ENCODE measurements around the gene RORC. TPM values are rescaled to one million over a fixed set of nuclear protein-coding genes. Genes with fewer than 3 reads are reported as not detected.
"Not testable (repeated sequence)": the region's sequence is repeated elsewhere in the genome, so short reads cannot be mapped to it uniquely, and the experiment has no call there.

The RORC gene
- total RNA-seq (under 1 TPM in 3 of 4 donors, not detected in 1; 0.27 to 0.71 (median 0.49) TPM), polyA plus RNA-seq (10 to 100 TPM in 2 of 3 donors, 1 to 10 TPM in 1; 7.1 to 18.0 (median 10.4) TPM)

DNA sequence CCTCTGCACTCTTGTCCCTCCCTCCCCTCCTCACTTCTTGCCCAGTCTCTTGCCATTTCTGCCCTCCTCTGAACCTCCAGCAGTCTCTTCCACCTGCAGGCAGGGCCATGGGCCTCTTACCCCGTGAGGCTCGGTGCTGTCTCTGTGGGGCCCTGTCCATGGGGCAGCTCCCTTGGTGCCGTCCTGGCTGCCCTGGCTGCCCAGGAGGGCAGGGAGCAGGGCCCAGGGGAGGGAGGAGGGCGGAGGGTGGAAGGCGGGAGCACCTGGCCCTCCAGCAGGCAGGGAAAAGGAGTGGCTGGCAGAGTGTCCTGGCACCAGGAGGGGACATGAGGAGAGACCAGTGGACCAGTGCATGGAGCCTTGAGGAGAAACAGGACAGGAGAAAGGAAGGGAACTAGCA is at the start of gene RORC:
TSS of gene RORC (minus strand) at position 198 of the 400 bp plus-strand sequence. CDS start at position 160, 38 bp downstream.
- no peaks in the 10 kb centered on the region for H3K9me3 ChIP-seq
- WGBS, 2 donors: 17 to 61% methylated on average over 5 of the region's 5 CpGs
- DNase-seq: no peak
- intact Hi-C loops (cut with DNase I): no loop called here
- peak within 1 kb of the TSS in 1 of 4 donors; percentile 6 for H3K27ac ChIP-seq
- TF ChIP-seq POLR2AphosphoS5 (IDR thresholded peaks at IDR 0.05): no peak
- TF ChIP-seq EP300 (IDR thresholded peaks at IDR 0.05): no peak
- TF ChIP-seq, protein P1, sequence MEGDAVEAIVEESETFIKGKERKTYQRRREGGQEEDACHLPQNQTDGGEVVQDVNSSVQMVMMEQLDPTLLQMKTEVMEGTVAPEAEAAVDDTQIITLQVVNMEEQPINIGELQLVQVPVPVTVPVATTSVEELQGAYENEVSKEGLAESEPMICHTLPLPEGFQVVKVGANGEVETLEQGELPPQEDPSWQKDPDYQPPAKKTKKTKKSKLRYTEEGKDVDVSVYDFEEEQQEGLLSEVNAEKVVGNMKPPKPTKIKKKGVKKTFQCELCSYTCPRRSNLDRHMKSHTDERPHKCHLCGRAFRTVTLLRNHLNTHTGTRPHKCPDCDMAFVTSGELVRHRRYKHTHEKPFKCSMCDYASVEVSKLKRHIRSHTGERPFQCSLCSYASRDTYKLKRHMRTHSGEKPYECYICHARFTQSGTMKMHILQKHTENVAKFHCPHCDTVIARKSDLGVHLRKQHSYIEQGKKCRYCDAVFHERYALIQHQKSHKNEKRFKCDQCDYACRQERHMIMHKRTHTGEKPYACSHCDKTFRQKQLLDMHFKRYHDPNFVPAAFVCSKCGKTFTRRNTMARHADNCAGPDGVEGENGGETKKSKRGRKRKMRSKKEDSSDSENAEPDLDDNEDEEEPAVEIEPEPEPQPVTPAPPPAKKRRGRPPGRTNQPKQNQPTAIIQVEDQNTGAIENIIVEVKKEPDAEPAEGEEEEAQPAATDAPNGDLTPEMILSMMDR (IDR thresholded peaks at IDR 0.05): no peak
- peak in 1 of 2 donors; percentile 70 for TF ChIP-seq POLR2A (IDR thresholded peaks at IDR 0.05)
- peaks cover 0 to 10% (median 8%) of the 10 kb centered on the region in 4 donors for H3K4me1 ChIP-seq
- H3K36me3 ChIP-seq: no peaks in the 10 kb centered on the region
- peaks cover 0 to 68% (median 5%) of the 10 kb centered on the region in 3 donors for H3K27me3 ChIP-seq
- peak within 1 kb of the TSS in 1 of 4 donors; percentile 11 for H3K4me3 ChIP-seq

DNA sequence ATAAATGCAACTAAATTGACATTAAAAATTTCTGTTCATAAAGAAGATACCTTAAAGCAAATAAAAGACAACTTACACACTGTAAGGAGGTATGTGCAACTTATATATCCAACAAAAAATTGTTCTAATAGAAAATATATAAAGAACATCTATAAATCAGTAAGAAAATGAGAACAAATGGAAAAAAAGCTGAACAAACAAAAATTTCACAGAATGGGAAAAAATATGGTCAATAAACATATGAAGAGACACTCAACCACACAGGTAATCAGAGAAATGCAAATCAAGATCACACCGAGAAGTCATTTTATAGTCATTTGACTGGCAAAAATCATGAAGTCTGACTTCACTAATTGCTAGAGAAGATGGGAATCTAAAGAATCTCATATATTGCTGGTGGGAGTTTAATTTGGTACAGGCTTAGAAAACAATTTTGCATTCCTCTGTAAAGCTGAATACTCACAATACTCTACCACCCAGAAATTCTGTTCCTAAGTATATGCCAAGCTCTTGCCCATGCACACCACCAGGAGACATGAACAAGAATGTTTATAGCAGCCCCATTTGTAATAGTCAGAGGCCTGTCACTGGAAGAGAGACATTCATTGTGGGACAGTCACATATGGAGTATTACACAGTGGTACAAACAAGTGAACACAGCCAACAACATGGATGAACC is 44.0 kb upstream of the RORC start:
- intact Hi-C loops (cut with DNase I): no loop called here
- H3K4me3 ChIP-seq: no peak overlapping the region
- H3K27ac ChIP-seq: no peak overlapping the region
- 92 to 97% methylated on average over 1 of the region's 1 CpG for WGBS, 2 donors
- no peaks in the 10 kb centered on the region for H3K27me3 ChIP-seq
- H3K36me3 ChIP-seq: peaks cover 0 to 31% (median 5%) of the 10 kb centered on the region in 4 donors
- no peaks in the 10 kb centered on the region for H3K9me3 ChIP-seq
- H3K4me1 ChIP-seq: no peaks in the 10 kb centered on the region
- DNase-seq: no peak
- TF ChIP-seq POLR2AphosphoS5 (IDR thresholded peaks at IDR 0.05): no peak

DNA sequence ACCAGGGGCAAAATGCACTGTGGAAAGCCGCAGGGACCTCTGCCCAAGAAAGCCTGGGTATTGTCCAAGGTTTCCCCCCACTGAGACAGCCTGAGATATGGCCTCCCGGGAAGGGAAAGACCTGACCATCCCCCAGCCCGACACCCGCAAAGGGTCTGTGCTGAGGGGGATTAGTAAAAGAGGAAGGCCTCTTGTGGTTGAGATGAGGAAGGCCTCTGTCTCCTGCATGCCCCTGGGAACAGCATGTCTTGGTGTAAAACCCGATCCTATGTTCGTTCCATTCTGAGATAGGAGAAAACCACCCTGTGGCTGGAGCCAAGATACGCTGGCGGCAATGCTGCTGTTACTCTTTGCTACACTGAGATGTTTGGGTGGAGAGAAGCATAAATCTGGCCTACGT is 41.2 kb upstream of the RORC start:
- H3K27ac ChIP-seq; H3K27me3 ChIP-seq; H3K9me3 ChIP-seq; DNase-seq; intact Hi-C loops (cut with DNase I); H3K4me3 ChIP-seq; H3K4me1 ChIP-seq: not testable (repeated sequence)
- H3K36me3 ChIP-seq: peaks cover 0 to 25% (median 5%) of the 10 kb centered on the region in 4 donors
- WGBS, 2 donors: 67 to 89% methylated on average over 9 of the region's 9 CpGs

DNA sequence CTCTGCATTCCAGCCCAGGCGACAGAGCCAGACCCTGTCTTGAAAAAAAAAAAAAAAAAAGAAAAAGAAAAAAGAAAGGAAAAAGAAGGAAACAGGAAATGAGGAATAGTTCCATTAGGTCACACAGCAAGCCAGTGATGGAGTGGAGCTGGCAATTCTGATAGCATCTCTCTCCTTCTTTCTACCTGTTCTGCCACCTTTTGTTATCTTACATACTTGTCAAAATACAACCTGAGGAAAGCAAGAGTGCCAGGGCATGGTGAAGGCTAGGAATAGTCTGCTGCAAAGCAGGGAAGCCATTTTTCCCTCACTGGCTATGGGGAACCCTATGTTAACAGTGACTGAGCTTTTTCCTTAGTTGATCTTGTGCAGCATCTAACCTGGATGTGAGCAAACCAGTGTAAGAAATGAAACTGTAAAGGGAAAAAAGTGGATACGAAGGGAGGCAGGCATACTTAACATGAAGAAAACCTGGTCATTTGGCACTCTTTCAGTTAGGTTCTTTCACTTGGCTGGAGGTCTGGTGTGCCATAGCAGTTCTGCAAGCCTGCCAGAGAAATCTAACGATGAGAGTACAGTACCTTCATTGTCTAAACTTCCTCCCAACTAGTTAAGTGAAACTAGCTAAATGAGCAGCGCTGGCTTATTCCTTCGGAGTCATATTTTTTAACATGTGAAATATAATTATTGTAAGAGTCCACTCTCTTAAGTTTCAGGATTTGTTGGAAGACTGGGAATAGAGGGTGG is 39.9 kb upstream of the RORC start:
- TF ChIP-seq EP300 (IDR thresholded peaks at IDR 0.05) (no peak), POLR2AphosphoS5 (IDR thresholded peaks at IDR 0.05) (no peak), POLR2A (IDR thresholded peaks at IDR 0.05) (no peak)
- TF ChIP-seq, protein P1 (IDR thresholded peaks at IDR 0.05): no peak
- intact Hi-C loops (cut with DNase I): no loop called here
- Histone ChIP-seq H3K27me3 (no peaks in the 10 kb centered on the region), H3K4me1 (no peaks in the 10 kb centered on the region), H3K36me3 (peaks cover 0 to 23% (median 3%) of the 10 kb centered on the region in 4 donors), H3K4me3 (no peak overlapping the region), H3K9me3 (no peaks in the 10 kb centered on the region), H3K27ac (no peak overlapping the region)
- no peak for DNase-seq
- WGBS, 2 donors: 27 to 59% methylated on average over 5 of the region's 5 CpGs

DNA sequence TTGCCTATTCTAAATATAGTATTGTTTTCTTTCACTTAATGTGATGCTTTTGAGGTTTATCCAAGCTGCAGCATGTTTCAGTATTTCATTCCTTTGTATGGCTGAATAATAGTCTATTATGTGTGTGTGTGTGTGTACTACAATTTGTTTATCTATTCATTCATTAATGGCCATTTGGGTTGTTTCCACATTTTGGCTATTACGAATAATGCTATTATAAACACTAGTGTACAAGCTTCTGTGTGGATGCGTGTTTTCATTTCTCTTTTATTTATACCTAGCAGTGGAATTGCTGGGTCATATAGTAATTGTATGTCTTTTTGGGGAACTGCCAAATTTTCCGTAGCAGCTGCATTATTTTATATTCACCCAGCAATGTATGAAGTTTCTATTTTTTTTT is 36.9 kb upstream of the RORC start:
- 7 to 24% methylated on average over 3 of the region's 3 CpGs for WGBS, 2 donors
- no peaks in the 10 kb centered on the region for H3K27me3 ChIP-seq
- no peaks in the 10 kb centered on the region for H3K9me3 ChIP-seq
- TF ChIP-seq EP300 (IDR thresholded peaks at IDR 0.05) (no peak), POLR2A (IDR thresholded peaks at IDR 0.05) (no peak)
- TF ChIP-seq, protein P1 (IDR thresholded peaks at IDR 0.05): no peak
- DNase-seq: no peak
- intact Hi-C loops (cut with DNase I): no loop called here
- H3K4me1 ChIP-seq: no peaks in the 10 kb centered on the region
- no peak overlapping the region for H3K27ac ChIP-seq
- H3K4me3 ChIP-seq: no peak overlapping the region
- peaks cover 0 to 3% (median 0%) of the 10 kb centered on the region in 4 donors for H3K36me3 ChIP-seq

Data from sigmoid colon (tissue), 7 donors.